Fibroblast of villous mesenchyme (primary cell): Measurements from ENCODE around the gene ZCCHC18. TPM values are rescaled to one million over a fixed set of nuclear protein-coding genes. Genes with fewer than 3 reads are reported as not detected.
"Not testable (repeated sequence)": the region's sequence is repeated elsewhere in the genome, so short reads cannot be mapped to it uniquely, and the experiment has no call there.

Experiments used
- DNase-seq: peaks from one replicate; pipeline ENCODE4 v3.0.0-alpha.2; 2010; ENCODE audit warnings: low read depth
- H3K4me3 ChIP-seq: 2 replicates; pipeline ENCODE4 v1.5.1; 2011; ENCODE audit warnings: low read depth, mild to moderate bottlenecking, low read length
- total RNA-seq: library from RNA; depleted of rRNA; stranded (reverse); fragments of >200 nt; gene quantifications from 2 replicates; pipeline ENCODE4 v1.2.3, GENCODE V29; 2012
- TF ChIP-seq, protein P1 (sequence below): IDR thresholded peaks from 2 replicates; pipeline ENCODE4 v1.5.1; 2012; ENCODE audit warnings: low read depth, mild to moderate bottlenecking, low read length; ENCODE audit not compliant: insufficient read depth

The ZCCHC18 gene
- total RNA-seq, 1 donor: 0.43 TPM

DNA sequence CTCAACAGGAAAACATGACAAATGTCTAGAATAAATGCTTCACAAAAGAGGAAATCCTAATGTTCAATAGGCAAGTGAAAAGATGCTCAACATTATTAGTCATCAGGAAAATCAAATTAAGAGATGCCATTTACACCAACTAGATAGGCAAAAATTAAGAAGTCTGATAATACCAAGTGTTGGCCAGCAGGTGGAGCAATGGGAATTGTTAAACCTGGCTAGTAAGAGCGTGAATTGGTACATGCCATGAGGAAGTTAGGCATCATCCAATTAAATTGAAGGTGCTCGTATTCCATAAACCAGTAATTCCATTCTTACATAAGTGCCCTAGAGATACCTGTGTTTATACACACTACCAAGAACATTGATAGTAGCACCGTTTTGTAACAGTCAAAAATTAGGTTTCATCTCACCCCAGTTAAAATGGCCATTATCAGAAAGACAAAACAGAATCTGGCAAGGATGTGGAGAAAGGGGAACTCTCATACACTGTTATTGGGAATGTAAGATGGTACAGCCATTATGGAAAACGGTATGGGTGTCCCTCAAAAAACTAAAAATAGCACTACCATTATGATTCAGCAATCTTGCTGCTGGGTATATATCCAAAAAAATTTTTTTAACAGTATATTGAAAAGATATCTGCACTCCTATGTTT is 14.0 kb upstream of the ZCCHC18 start:
- TF ChIP-seq, protein P1, sequence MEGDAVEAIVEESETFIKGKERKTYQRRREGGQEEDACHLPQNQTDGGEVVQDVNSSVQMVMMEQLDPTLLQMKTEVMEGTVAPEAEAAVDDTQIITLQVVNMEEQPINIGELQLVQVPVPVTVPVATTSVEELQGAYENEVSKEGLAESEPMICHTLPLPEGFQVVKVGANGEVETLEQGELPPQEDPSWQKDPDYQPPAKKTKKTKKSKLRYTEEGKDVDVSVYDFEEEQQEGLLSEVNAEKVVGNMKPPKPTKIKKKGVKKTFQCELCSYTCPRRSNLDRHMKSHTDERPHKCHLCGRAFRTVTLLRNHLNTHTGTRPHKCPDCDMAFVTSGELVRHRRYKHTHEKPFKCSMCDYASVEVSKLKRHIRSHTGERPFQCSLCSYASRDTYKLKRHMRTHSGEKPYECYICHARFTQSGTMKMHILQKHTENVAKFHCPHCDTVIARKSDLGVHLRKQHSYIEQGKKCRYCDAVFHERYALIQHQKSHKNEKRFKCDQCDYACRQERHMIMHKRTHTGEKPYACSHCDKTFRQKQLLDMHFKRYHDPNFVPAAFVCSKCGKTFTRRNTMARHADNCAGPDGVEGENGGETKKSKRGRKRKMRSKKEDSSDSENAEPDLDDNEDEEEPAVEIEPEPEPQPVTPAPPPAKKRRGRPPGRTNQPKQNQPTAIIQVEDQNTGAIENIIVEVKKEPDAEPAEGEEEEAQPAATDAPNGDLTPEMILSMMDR: peak; percentile 56
- DNase-seq: peak; percentile 79
- H3K4me3 ChIP-seq: no peak overlapping the region

DNA sequence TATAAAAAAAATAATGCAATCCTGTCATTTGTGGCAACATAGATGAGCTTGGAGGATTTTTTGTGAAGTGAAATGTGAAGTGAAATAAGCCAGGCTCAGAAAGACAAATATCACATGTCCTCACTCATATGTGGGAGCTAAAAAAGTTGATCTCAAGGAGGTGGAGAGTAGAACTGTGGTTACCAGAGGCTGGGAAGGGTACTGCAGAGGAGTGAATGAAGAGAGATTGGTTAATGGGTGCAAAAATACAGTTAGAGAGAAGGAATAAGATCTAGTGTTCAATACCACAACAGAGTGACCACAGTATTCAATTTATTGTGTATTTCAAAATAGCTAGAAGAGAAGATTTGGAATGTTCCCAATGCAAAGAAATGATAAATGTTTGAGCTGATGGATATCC is 13.4 kb upstream of the ZCCHC18 start:
- TF ChIP-seq, protein P1: no peak
- no peak for DNase-seq
- H3K4me3 ChIP-seq: no peak overlapping the region

DNA sequence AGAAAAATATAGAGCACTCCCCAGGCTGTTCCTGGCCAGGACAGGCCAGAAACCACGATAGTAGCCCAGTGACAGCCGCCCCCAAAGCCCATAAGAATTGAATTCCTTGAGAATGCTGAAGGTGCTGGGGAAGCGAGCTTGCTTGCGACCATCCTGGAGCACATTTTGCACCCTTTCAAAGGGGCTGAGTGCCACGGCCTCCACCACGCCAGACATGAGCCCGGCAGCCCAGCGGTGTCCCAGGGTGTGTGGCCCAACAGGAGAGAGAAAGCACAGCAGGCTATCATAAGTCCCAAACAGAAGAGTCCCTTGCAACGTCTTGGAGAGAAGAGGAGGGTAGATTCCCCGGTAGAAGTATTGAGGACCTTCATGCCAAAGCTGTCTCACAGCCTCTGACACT is 7.6 kb upstream of the ZCCHC18 start:
- TF ChIP-seq, protein P1: no peak
- H3K4me3 ChIP-seq: no peak overlapping the region
- DNase-seq: no peak

DNA sequence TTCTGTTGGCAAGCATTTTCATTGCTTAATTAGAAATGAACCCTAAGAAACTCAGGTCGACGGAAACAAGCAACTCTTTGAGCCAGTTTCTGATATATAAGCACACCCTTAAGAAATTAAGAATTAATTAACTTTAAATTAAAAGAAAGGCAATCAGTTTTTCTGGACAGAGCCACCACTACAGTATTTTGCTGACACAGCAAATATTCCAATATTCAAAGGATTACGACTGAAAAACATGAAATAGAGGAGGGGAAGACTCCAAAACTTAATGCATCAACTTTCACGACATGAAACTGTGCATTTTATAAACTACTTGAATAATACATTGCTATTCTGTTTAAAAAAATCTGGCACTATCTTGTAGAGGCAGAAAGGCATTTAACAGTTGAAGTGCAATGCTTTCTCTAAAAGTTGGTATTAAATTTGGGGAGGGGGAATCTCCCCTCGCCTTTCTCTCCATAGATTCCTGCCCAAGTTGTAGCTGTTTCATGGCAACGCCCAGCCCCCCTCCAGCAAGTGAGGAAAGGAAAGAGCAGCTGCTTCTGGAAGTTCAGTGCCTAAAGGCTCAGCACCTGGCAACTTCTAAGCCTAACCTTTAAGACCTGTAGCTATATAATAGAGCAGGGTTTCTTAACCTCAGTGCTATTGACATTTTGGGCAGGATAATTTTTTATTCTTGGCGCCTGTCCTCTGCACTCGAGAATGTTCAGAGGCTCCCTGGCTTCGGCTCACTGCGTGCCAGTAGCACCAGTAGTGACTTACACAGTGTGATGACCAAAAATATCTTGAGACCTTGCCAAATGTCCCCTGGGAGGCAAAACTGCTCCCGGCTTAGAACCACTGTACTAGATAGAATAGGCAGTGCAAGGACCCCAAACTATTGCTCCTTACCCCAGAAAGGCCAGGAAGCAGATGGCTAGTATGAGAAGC is 6.7 kb upstream of the ZCCHC18 start:
- TF ChIP-seq, protein P1: no peak
- no peak overlapping the region for H3K4me3 ChIP-seq
- DNase-seq: no peak

DNA sequence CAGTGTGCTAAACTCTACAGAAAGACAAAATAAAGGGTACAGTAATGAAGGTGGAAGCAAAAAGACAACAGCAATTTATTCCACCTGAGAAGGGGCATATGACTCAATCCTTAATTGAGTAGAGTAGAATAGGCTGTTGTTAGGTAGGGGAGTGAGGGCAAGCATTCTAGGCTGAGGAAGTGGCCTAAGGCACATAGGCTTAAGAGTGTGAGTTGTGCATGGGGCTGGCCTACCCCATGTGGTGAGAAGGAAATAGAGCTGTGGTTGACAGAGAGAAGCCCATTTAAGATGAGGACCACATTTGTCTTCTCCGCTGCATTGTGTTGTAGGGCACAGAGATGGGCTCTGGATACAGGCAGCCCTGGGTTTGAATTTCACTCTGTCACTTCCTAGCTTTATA is 3.4 kb upstream of the ZCCHC18 start:
- no peak overlapping the region for H3K4me3 ChIP-seq
- no peak for DNase-seq
- TF ChIP-seq, protein P1: no peak

DNA sequence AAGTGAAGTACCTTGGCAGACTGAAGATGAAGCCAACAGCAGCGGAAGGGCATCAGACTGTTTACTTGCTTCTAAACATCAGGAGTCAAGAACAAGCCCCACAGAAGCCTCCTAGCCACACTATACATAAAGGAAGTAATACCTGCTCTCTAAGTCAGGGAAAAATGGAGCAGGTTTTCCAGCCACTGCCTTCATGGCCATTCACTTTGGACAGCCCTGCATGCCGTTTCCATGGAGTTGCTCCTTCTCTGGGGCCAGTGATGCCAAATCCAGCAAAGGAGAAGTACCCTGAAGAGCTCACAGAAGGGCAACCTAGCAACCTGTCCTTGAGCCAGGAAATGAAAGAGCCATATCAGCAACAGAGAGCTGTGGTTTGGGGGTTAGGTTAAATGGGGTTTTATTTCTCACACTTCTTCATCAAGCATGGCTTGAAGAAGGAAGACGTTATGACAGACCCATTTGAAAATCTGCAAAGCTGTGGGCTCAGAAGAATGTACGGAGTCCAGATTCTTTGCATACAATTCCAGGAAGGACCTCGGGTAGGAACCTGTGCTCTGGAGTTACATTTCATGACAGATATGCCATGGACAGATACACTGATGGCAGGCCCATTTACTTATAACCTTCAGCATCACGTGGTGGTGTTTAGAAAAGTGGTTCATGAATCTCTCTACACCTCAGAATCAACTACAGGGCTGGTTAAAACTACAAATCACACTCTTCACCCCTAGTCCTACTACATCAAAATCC is 1.7 kb upstream of the ZCCHC18 start:
- not testable (repeated sequence) for H3K4me3 ChIP-seq, DNase-seq
